Immature natural killer cell (primary cell): ENCODE data around the gene LGMN. TPM values are rescaled to one million over a fixed set of nuclear protein-coding genes. Genes with fewer than 3 reads are reported as not detected.

Source experiments
- DNase-seq, 3 donors: peaks; one replicate each; pipeline ENCODE4 v3.0.0; 2022; ENCODE audit warnings: mixed read lengths in 1 of 3
- H3K27ac Mint-ChIP-seq, 6 donors: one replicate each; pipeline ENCODE4 v1.8.0; 2020; ENCODE audit warnings: mixed read lengths in 6 of 6, mild to moderate bottlenecking in 5 of 6, inconsistent platforms in 4 of 6, moderate library complexity in 3 of 6
- H3K27me3 Mint-ChIP-seq, 3 donors: one replicate each; pipeline ENCODE4 v1.8.0; 2020 to 2021; ENCODE audit warnings: low read depth in 3 of 3, mild to moderate bottlenecking in 3 of 3, mixed read lengths in 3 of 3, moderate library complexity in 3 of 3, inconsistent platforms in 1 of 3
- H3K36me3 Mint-ChIP-seq, 3 donors: one replicate each; pipeline ENCODE4 v1.8.0; 2020; ENCODE audit warnings: mixed read lengths in 3 of 3, inconsistent platforms in 2 of 3, mild to moderate bottlenecking in 2 of 3
- H3K4me1 Mint-ChIP-seq, 2 donors: one replicate each; pipeline ENCODE4 v1.8.0; 2020; ENCODE audit warnings: inconsistent platforms in 2 of 2, mild to moderate bottlenecking in 2 of 2, mixed read lengths in 2 of 2, moderate library complexity in 1 of 2
- H3K4me3 Mint-ChIP-seq, 5 donors: one replicate each; pipeline ENCODE4 v1.8.0; 2020; ENCODE audit warnings: mild to moderate bottlenecking in 5 of 5, mixed read lengths in 5 of 5, inconsistent platforms in 3 of 5, moderate library complexity in 3 of 5
- H3K9me3 Mint-ChIP-seq, 6 donors: one replicate each; pipeline ENCODE4 v1.8.0; 2020; ENCODE audit warnings: mild to moderate bottlenecking in 6 of 6, mixed read lengths in 6 of 6, inconsistent platforms in 4 of 6, moderate library complexity in 3 of 6
- polyA plus RNA-seq, 3 donors: library from polyadenylated mRNA; unstranded; fragments of 300-500 nt; fragmentation: Illumina TruSeq; gene quantifications; one replicate each; pipeline ENCODE4 v1.2.3, GENCODE V29; 2021

The LGMN gene
- polyA plus RNA-seq: 1 to 10 TPM; 1.7 to 7.4 (median 2.9) TPM

GRCh38 chr14:92748259-92749016 is at the start of gene LGMN:
LGMN (minus strand) TSS chr14:92748627; CDS start chr14:92732786, 15,841 bp downstream.
- peaks cover 35 to 61% (median 47%) of the 10 kb centered on the region in 3 donors for H3K27me3 Mint-ChIP-seq
- H3K4me1 Mint-ChIP-seq: peaks cover 44 to 51% of the 10 kb centered on the region in 2 donors
- DNase-seq: peak; percentile 76 to 80 (median 79)
- no peaks in the 10 kb centered on the region for H3K36me3 Mint-ChIP-seq
- H3K27ac Mint-ChIP-seq: peak within 1 kb of the TSS; percentile 18 to 83 (median 59)
- peak within 1 kb of the TSS; percentile 57 to 84 (median 66) for H3K4me3 Mint-ChIP-seq
- H3K9me3 Mint-ChIP-seq: peaks cover 0 to 2% (median 0%) of the 10 kb centered on the region in 6 donors

- Mint-ChIP-seq H3K36me3 (peaks cover 2 to 14% (median 14%) of the 10 kb centered on the region in 3 donors), H3K4me3 (peak overlapping the region; percentile 81 to 95 (median 94)), H3K27me3 (peaks cover 2 to 11% (median 5%) of the 10 kb centered on the region in 3 donors), H3K27ac (peak overlapping the region; percentile 80 to 97 (median 94)), H3K4me1 (peaks cover 35 to 53% of the 10 kb centered on the region in 2 donors), H3K9me3 (peaks cover 3 to 10% (median 6%) of the 10 kb centered on the region in 6 donors)
- no peak for DNase-seq
Observed at GRCh38 chr14:92794961-92795360, 46.5 kb upstream of the LGMN start.

GRCh38 chr14:92794547-92794941 is 46.1 kb upstream of the LGMN start:
- peaks cover 2 to 14% (median 5%) of the 10 kb centered on the region in 3 donors for H3K27me3 Mint-ChIP-seq
- H3K9me3 Mint-ChIP-seq: peaks cover 5 to 14% (median 11%) of the 10 kb centered on the region in 6 donors
- peaks cover 3 to 14% (median 14%) of the 10 kb centered on the region in 3 donors for H3K36me3 Mint-ChIP-seq
- peak overlapping the region; percentile 81 to 95 (median 94) for H3K4me3 Mint-ChIP-seq
- peak overlapping the region; percentile 80 to 97 (median 94) for H3K27ac Mint-ChIP-seq
- peaks cover 31 to 49% of the 10 kb centered on the region in 2 donors for H3K4me1 Mint-ChIP-seq
- DNase-seq: no peak

- DNase-seq: peak; percentile 99 to 100 (median 100)
- H3K36me3 Mint-ChIP-seq: peaks cover 7 to 19% (median 14%) of the 10 kb centered on the region in 3 donors
- H3K4me3 Mint-ChIP-seq: peak within 1 kb of the TSS; percentile 81 to 95 (median 94)
- H3K27ac Mint-ChIP-seq: peak within 1 kb of the TSS; percentile 80 to 97 (median 94)
- peaks cover 31 to 48% of the 10 kb centered on the region in 2 donors for H3K4me1 Mint-ChIP-seq
- H3K27me3 Mint-ChIP-seq: peaks cover 2 to 14% (median 5%) of the 10 kb centered on the region in 3 donors
- peaks cover 5 to 20% (median 16%) of the 10 kb centered on the region in 6 donors for H3K9me3 Mint-ChIP-seq
Observed at GRCh38 chr14:92793709-92794546, 45.5 kb upstream of the LGMN start, which contains the start of gene GOLGA5. GOLGA5 (plus strand) TSS chr14:92794305; CDS start chr14:92797438, 3,133 bp downstream.

GRCh38 chr14:92792885-92793284 is 44.5 kb upstream of the LGMN start:
- H3K36me3 Mint-ChIP-seq: peaks cover 7 to 13% (median 7%) of the 10 kb centered on the region in 3 donors
- H3K27me3 Mint-ChIP-seq: peaks cover 2 to 14% (median 5%) of the 10 kb centered on the region in 3 donors
- DNase-seq: no peak
- peak overlapping the region in 4 of 5 donors; percentile 81 to 95 (median 88) for H3K4me3 Mint-ChIP-seq
- peaks cover 5 to 22% (median 19%) of the 10 kb centered on the region in 6 donors for H3K9me3 Mint-ChIP-seq
- H3K4me1 Mint-ChIP-seq: peaks cover 29 to 41% of the 10 kb centered on the region in 2 donors
- peak overlapping the region in 2 of 6 donors; percentile 88 to 95 for H3K27ac Mint-ChIP-seq

- no peak overlapping the region for H3K27ac Mint-ChIP-seq
Observed at GRCh38 chr14:92789457-92790089, 41.1 kb upstream of the LGMN start.

GRCh38 chr14:92787554-92787953 is 39.1 kb upstream of the LGMN start:
- H3K9me3 Mint-ChIP-seq: peaks cover 5 to 22% (median 19%) of the 10 kb centered on the region in 6 donors

More at GRCh38 chr14:92789457-92790089, 41.1 kb upstream of the LGMN start:
- H3K27me3 Mint-ChIP-seq: peaks cover 2 to 9% (median 5%) of the 10 kb centered on the region in 3 donors
- peaks cover 5 to 8% (median 7%) of the 10 kb centered on the region in 3 donors for H3K36me3 Mint-ChIP-seq
- H3K4me3 Mint-ChIP-seq: no peak overlapping the region
- DNase-seq: no peak
- H3K4me1 Mint-ChIP-seq: peaks cover 11 to 13% of the 10 kb centered on the region in 2 donors
- peaks cover 5 to 22% (median 19%) of the 10 kb centered on the region in 6 donors for H3K9me3 Mint-ChIP-seq

GRCh38 chr14:92786427-92786756 is 38.0 kb upstream of the LGMN start:
- H3K27me3 Mint-ChIP-seq: peaks cover under 1 to 9% (median 2%) of the 10 kb centered on the region in 3 donors
- no peak for DNase-seq
- H3K4me3 Mint-ChIP-seq: no peak overlapping the region
- H3K36me3 Mint-ChIP-seq: peaks cover 5 to 8% (median 7%) of the 10 kb centered on the region in 3 donors
- H3K9me3 Mint-ChIP-seq: peaks cover 5 to 22% (median 19%) of the 10 kb centered on the region in 6 donors
- no peak overlapping the region for H3K27ac Mint-ChIP-seq
- no peaks in the 10 kb centered on the region for H3K4me1 Mint-ChIP-seq

More at GRCh38 chr14:92787554-92787953, 39.1 kb upstream of the LGMN start:
- DNase-seq: no peak
- Mint-ChIP-seq H3K4me1 (no peaks in the 10 kb centered on the region), H3K4me3 (no peak overlapping the region), H3K27me3 (peaks cover 2 to 9% (median 4%) of the 10 kb centered on the region in 3 donors), H3K27ac (no peak overlapping the region), H3K36me3 (peaks cover 5 to 8% (median 7%) of the 10 kb centered on the region in 3 donors)

GRCh38 chr14:92785667-92786426 is 37.4 kb upstream of the LGMN start:
- H3K4me3 Mint-ChIP-seq: no peak overlapping the region

GRCh38 chr14:92783813-92784431 is 35.5 kb upstream of the LGMN start:
- Mint-ChIP-seq H3K4me3 (no peak overlapping the region), H3K9me3 (peaks cover 0 to 4% (median 1%) of the 10 kb centered on the region in 6 donors), H3K36me3 (no peaks in the 10 kb centered on the region), H3K27me3 (peaks cover 0 to 2% (median 0%) of the 10 kb centered on the region in 3 donors), H3K4me1 (no peaks in the 10 kb centered on the region), H3K27ac (no peak overlapping the region)
- DNase-seq: peak; percentile 35 to 53 (median 43)

More at GRCh38 chr14:92785667-92786426, 37.4 kb upstream of the LGMN start:
- no peak for DNase-seq
- H3K36me3 Mint-ChIP-seq: peaks cover 5 to 8% (median 7%) of the 10 kb centered on the region in 3 donors
- H3K27me3 Mint-ChIP-seq: peaks cover 0 to 9% (median 2%) of the 10 kb centered on the region in 3 donors
- no peaks in the 10 kb centered on the region for H3K4me1 Mint-ChIP-seq
- no peak overlapping the region for H3K27ac Mint-ChIP-seq
- peaks cover 5 to 22% (median 19%) of the 10 kb centered on the region in 6 donors for H3K9me3 Mint-ChIP-seq

- peaks cover 0 to 2% (median 0%) of the 10 kb centered on the region in 3 donors for H3K27me3 Mint-ChIP-seq
Observed at GRCh38 chr14:92781350-92781749, 32.9 kb upstream of the LGMN start.

More at GRCh38 chr14:92781350-92781749, 32.9 kb upstream of the LGMN start:
- DNase-seq: no peak
- Mint-ChIP-seq H3K9me3 (no peaks in the 10 kb centered on the region), H3K36me3 (no peaks in the 10 kb centered on the region), H3K27ac (no peak overlapping the region), H3K4me1 (no peaks in the 10 kb centered on the region), H3K4me3 (no peak overlapping the region)
